Esophagus muscularis mucosa (tissue), 3 donors: ENCODE results near the gene ATOX1.

Experiments
- POLR2A ChIP-seq: fragments of 450-650 bp; IDR thresholded peaks from one replicate; pipeline ENCODE4 v1.6.1; 2017; ENCODE audit warnings: antibody characterized with exemption, moderate library complexity, mild to moderate bottlenecking, low read depth
- TF ChIP-seq, protein P1 (sequence below), 3 experiments: fragments of 200-600 bp in 2 of 3; fragments of 450-650 bp in 1 of 3; sonication (generic) in 2 of 3; IDR thresholded peaks; one replicate each; pipeline ENCODE4 v1.5.1; 2017 to 2019; ENCODE audit warnings: antibody characterized with exemption in 3 of 3, mild to moderate bottlenecking in 2 of 3, moderate library complexity in 1 of 3

DNA sequence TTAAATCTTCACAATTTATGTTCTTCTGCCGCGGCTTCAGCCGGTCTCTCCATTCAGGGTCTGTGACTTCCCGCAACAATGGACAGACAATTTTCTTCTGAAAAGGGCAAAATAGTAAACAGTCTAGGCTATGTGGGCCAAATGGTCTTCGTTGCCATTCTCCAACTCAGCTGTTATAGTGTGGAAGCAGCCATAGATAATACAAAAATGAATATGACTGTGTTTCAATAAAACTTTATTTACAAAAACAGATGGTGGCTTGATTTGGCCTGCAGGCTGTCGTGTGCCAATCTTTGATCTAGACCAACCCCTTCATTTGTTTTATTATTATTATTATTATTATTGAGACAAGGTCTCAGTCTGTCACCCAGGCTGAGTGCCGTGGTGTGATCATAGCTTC is 28.1 kb downstream of the ATOX1 start:
- no peak for TF ChIP-seq POLR2A
- TF ChIP-seq, protein P1, sequence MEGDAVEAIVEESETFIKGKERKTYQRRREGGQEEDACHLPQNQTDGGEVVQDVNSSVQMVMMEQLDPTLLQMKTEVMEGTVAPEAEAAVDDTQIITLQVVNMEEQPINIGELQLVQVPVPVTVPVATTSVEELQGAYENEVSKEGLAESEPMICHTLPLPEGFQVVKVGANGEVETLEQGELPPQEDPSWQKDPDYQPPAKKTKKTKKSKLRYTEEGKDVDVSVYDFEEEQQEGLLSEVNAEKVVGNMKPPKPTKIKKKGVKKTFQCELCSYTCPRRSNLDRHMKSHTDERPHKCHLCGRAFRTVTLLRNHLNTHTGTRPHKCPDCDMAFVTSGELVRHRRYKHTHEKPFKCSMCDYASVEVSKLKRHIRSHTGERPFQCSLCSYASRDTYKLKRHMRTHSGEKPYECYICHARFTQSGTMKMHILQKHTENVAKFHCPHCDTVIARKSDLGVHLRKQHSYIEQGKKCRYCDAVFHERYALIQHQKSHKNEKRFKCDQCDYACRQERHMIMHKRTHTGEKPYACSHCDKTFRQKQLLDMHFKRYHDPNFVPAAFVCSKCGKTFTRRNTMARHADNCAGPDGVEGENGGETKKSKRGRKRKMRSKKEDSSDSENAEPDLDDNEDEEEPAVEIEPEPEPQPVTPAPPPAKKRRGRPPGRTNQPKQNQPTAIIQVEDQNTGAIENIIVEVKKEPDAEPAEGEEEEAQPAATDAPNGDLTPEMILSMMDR (IDR thresholded peaks at IDR 0.05), result no peak
